ENCODE results near the gene PDGFB. TPM values are rescaled to one million over a fixed set of nuclear protein-coding genes. Genes with fewer than 3 reads are reported as not detected.

The PDGFB gene
- total RNA-seq, 1 experiment from 2014 or later: 13.1 TPM

DNA sequence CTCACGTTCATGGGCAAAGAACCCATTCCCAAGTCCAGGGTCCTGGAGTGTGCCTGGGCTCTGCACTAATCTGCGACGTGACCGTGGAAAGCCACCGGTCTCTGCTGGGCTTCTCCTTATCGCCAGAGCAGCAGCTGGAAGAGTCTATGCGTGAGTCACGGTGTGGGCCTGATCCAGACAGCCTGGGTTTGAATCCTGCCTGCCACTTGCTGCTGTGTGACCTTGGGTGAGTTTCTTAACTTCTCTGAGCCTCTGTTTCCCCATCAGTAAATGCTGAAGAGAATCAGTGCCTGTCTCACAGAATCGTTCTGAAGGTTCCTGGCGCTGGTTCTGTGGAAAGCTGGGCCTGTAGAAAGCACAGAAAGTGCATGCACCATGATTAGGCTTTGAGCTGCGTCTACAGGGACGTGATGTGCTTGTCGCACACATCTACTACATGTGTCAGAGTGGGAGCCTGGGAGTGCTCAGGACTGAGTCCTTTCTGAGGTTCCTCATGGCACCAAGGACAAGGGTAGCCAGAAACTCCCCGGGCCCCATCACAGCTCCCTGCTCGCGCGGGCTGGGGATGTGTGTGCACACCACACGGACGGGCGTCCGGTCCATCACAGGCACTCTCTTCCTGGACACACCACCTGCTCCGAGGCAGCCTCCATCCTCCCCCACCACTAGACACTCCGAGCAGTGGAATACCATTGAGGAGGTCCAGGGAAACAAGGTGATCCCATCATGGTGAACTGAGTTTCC is 20.5 kb upstream of the PDGFB start:
- H3K9ac ChIP-seq (ENCODE audit: low read length): no peak overlapping the region
- CTCF ChIA-PET: no interaction called here
- ATAC-seq (no peak), DNase-seq (ENCODE audit: low read depth, low spot score) (no peak)
- H4K20me1 ChIP-seq (ENCODE audit: insufficient read depth): no peaks in the 10 kb centered on the region
- no peak overlapping the region for H2AFZ ChIP-seq (ENCODE audit: low read depth, low read length, poor library complexity, severe bottlenecking)
- TF ChIP-seq, protein P1, sequence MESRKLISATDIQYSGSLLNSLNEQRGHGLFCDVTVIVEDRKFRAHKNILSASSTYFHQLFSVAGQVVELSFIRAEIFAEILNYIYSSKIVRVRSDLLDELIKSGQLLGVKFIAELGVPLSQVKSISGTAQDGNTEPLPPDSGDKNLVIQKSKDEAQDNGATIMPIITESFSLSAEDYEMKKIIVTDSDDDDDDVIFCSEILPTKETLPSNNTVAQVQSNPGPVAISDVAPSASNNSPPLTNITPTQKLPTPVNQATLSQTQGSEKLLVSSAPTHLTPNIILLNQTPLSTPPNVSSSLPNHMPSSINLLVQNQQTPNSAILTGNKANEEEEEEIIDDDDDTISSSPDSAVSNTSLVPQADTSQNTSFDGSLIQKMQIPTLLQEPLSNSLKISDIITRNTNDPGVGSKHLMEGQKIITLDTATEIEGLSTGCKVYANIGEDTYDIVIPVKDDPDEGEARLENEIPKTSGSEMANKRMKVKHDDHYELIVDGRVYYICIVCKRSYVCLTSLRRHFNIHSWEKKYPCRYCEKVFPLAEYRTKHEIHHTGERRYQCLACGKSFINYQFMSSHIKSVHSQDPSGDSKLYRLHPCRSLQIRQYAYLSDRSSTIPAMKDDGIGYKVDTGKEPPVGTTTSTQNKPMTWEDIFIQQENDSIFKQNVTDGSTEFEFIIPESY (IDR thresholded peaks at IDR 0.05; ENCODE audit: extremely low read depth, insufficient replicate concordance, low read length): no peak
- TF ChIP-seq RAD21 (IDR thresholded peaks at IDR 0.05; ENCODE audit: low read depth): no peak
- TF ChIP-seq SIN3A (IDR thresholded peaks at IDR 0.05; ENCODE audit: low read depth): no peak
- TF ChIP-seq ZFX (IDR thresholded peaks at IDR 0.05): no peak
- TF ChIP-seq, protein P2, sequence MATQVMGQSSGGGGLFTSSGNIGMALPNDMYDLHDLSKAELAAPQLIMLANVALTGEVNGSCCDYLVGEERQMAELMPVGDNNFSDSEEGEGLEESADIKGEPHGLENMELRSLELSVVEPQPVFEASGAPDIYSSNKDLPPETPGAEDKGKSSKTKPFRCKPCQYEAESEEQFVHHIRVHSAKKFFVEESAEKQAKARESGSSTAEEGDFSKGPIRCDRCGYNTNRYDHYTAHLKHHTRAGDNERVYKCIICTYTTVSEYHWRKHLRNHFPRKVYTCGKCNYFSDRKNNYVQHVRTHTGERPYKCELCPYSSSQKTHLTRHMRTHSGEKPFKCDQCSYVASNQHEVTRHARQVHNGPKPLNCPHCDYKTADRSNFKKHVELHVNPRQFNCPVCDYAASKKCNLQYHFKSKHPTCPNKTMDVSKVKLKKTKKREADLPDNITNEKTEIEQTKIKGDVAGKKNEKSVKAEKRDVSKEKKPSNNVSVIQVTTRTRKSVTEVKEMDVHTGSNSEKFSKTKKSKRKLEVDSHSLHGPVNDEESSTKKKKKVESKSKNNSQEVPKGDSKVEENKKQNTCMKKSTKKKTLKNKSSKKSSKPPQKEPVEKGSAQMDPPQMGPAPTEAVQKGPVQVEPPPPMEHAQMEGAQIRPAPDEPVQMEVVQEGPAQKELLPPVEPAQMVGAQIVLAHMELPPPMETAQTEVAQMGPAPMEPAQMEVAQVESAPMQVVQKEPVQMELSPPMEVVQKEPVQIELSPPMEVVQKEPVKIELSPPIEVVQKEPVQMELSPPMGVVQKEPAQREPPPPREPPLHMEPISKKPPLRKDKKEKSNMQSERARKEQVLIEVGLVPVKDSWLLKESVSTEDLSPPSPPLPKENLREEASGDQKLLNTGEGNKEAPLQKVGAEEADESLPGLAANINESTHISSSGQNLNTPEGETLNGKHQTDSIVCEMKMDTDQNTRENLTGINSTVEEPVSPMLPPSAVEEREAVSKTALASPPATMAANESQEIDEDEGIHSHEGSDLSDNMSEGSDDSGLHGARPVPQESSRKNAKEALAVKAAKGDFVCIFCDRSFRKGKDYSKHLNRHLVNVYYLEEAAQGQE (IDR thresholded peaks at IDR 0.05; ENCODE audit: low read depth): no peak
- no peak for TF ChIP-seq FOSL1 (IDR thresholded peaks at IDR 0.05; ENCODE audit: low read depth)
- TF ChIP-seq JUND (IDR thresholded peaks at IDR 0.05): no peak
- H3K4me1 ChIP-seq (ENCODE audit: control insufficient read depth in 1 of 2, insufficient read depth in 2 of 2, low read length in 2 of 2): peaks cover 2 to 12% of the 10 kb centered on the region in 2 experiments; a peak in 3 of 4 replicates
- RAD21 ChIA-PET (ENCODE audit: low non-redundant PET in 1 of 2, low total read pairs in 2 of 2, uncharacterized antibody in 2 of 2, unreplicated experiment in 2 of 2): no interaction called here
- no peak overlapping the region for H3K27ac ChIP-seq (ENCODE audit: low read depth, low read length)
- H3K79me2 ChIP-seq (ENCODE audit: insufficient read depth, low read length): no peaks in the 10 kb centered on the region
- no TSS peak for BruUV-seq (replicated peaks)
- H3K4me3 ChIP-seq (replicated peaks in 1 of 2; ENCODE audit: low read depth in 1 of 2, low read length in 2 of 2): no peak overlapping the region
- intact Hi-C loops (cut with micrococcal nuclease): no loop called here
- no peaks in the 10 kb centered on the region for H3K9me2 ChIP-seq (ENCODE audit: insufficient read depth)
- H3K27me3 ChIP-seq (ENCODE audit: insufficient read depth, low read length): no peaks in the 10 kb centered on the region
- H3K4me2 ChIP-seq (ENCODE audit: low read length): no peak overlapping the region
- no peaks in the 10 kb centered on the region for H3K36me3 ChIP-seq (ENCODE audit: control insufficient read depth in 1 of 2, insufficient read depth in 2 of 2, low read length in 2 of 2)
- POLR2A ChIA-PET: no interaction called here
- peaks cover 5 to 11% of the 10 kb centered on the region in 2 experiments; a peak in 1 of 4 replicates for H3K9me3 ChIP-seq (ENCODE audit: control insufficient read depth in 1 of 2, insufficient read depth in 1 of 2, low read depth in 1 of 2, low read length in 2 of 2)

Measured in HCT116 (cell line).